Pancreas (tissue), 10 donors: ENCODE measurements around the gene CES2. TPM values are rescaled to one million over a fixed set of nuclear protein-coding genes. Genes with fewer than 3 reads are reported as not detected.

Experiments used
- ATAC-seq, 4 donors: fragments of 200-7000 bp; cut with Tn5 transposase; one replicate each; pipeline versions ENCODE4 v1.8.0 to v1.9.1; 2020; ENCODE audit warnings: mild to moderate bottlenecking in 4 of 4, moderate library complexity in 4 of 4
- DNase-seq, 6 donors: peaks; one replicate each; pipeline ENCODE4 v3.0.0-alpha.2; 2020
- FAIRE-seq: peaks from 2 replicates; lab custom pipeline; 2012; peaks lifted over from hg19 to GRCh38; lab: Jason Lieb, UNC
- H3K27ac ChIP-seq, 4 donors: fragments of 200-600 bp; sonication (generic); 1 replicate in 3 of 4; 2 replicates in 1 of 4; pipeline versions ENCODE4 v1.5.0 to v1.8.0; 2020
- H3K27me3 ChIP-seq, 4 donors: fragments of 200-600 bp; one replicate each; pipeline ENCODE4 v1.8.0; 2021
- H3K36me3 ChIP-seq, 3 donors: fragments of 200-600 bp; sonication (generic) in 1 of 3; one replicate each; pipeline versions ENCODE4 v1.5.0 to v1.8.0; 2020 to 2021
- H3K4me1 ChIP-seq, 3 donors: fragments of 200-600 bp; one replicate each; pipeline ENCODE4 v1.8.0; 2021
- H3K4me3 ChIP-seq, 4 donors: fragments of 200-600 bp; sonication (generic) in 2 of 4; one replicate each; pipeline versions ENCODE4 v1.5.0 to v1.8.0; 2020 to 2021
- H3K9me3 ChIP-seq, 4 donors: fragments of 200-600 bp; one replicate each; pipeline ENCODE4 v1.8.0; 2021
- WGBS, 2 donors: extraction: QIAGEN DNeasy Blood & Tissue Kit; methylation state at CpG; one replicate each; pipeline ENCODE4 v1.1.7; 2013; 5-methylcytosine and 5-hydroxymethylcytosine counted together
- intact Hi-C, 3 donors: fragments of 100-400 bp; cut with DNase I; formaldehyde crosslinking; loops; one replicate each; pipeline versions ENCODE4 v1.11.1 to v1.14.2; 2022
- polyA plus RNA-seq, 2 donors: library from polyadenylated mRNA; stranded (reverse); fragments of 200-250 nt; gene quantifications; one replicate each; pipeline ENCODE4 v1.2.3, GENCODE V29; 2013
- total RNA-seq, 6 donors: library from RNA; stranded (reverse); fragmentation: NEBNext Ultra II Directional in 4 of 6; extraction: Animal tissue kit (Norgen Biotek cat#: 25700) in 4 of 6; gene quantifications; one replicate each; pipeline versions ENCODE4 v1.2.1 to v1.2.4, GENCODE V29; 2021 to 2023
- TF ChIP-seq, protein P1 (sequence below), 4 donors: fragments of 200-600 bp; sonication (generic) in 3 of 4; IDR thresholded peaks; one replicate each; pipeline versions ENCODE4 v1.5.0 to v1.8.0; 2021; ENCODE audit warnings: antibody characterized with exemption in 4 of 4
- donor health status: healthy with polysubstance abuse.
- donor health status: DM: no; HTN: no; CAD: no; lungs with moderate emphysema.
- donor health status: DM: no; HTN: no; CAD: no.
- donor health status: control.
- donor health status: control.
- donor health status: Bipolar disorder and iron deficiency.
- donor health status: DM: yes; HTN: yes; CAD: no.
- donor health status: DM: no; HTN: no; CAD: no.
- donor health status: DM: no; HTN: no; CAD: no.
- donor health status: DM: yes; HTN: yes; CAD: no.

The CES2 gene
- total RNA-seq: 10 to 100 TPM; 14.3 to 23.1 (median 17.3) TPM
- 10 to 100 TPM; 14.9 to 18.6 TPM for polyA plus RNA-seq

- peak; percentile 73 to 90 (median 78) for DNase-seq
- Histone ChIP-seq H3K9me3 (no peaks in the 10 kb centered on the region), H3K27ac (peak within 1 kb of the TSS; percentile 59 to 85 (median 80)), H3K27me3 (no peaks in the 10 kb centered on the region), H3K36me3 (peaks cover 0 to 8% (median 3%) of the 10 kb centered on the region in 3 donors), H3K4me3 (peak within 1 kb of the TSS; percentile 94 to 99 (median 98)), H3K4me1 (peaks cover 4 to 20% (median 11%) of the 10 kb centered on the region in 3 donors)
- TF ChIP-seq, protein P1, sequence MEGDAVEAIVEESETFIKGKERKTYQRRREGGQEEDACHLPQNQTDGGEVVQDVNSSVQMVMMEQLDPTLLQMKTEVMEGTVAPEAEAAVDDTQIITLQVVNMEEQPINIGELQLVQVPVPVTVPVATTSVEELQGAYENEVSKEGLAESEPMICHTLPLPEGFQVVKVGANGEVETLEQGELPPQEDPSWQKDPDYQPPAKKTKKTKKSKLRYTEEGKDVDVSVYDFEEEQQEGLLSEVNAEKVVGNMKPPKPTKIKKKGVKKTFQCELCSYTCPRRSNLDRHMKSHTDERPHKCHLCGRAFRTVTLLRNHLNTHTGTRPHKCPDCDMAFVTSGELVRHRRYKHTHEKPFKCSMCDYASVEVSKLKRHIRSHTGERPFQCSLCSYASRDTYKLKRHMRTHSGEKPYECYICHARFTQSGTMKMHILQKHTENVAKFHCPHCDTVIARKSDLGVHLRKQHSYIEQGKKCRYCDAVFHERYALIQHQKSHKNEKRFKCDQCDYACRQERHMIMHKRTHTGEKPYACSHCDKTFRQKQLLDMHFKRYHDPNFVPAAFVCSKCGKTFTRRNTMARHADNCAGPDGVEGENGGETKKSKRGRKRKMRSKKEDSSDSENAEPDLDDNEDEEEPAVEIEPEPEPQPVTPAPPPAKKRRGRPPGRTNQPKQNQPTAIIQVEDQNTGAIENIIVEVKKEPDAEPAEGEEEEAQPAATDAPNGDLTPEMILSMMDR (IDR thresholded peaks at IDR 0.05): no peak
- 17 to 19% methylated on average over 44 of the region's 44 CpGs for WGBS, 2 donors
- peak; percentile 74 to 80 (median 77) for ATAC-seq
- no peak for FAIRE-seq
- intact Hi-C loops: no loop called here
These were observed at the start of gene CES2 for GRCh38 chr16:66935314-66936011. Gene CES2, plus strand, starts transcription at chr16:66935516. Its CDS starts 120 bp downstream, at chr16:66935636.

DNA sequence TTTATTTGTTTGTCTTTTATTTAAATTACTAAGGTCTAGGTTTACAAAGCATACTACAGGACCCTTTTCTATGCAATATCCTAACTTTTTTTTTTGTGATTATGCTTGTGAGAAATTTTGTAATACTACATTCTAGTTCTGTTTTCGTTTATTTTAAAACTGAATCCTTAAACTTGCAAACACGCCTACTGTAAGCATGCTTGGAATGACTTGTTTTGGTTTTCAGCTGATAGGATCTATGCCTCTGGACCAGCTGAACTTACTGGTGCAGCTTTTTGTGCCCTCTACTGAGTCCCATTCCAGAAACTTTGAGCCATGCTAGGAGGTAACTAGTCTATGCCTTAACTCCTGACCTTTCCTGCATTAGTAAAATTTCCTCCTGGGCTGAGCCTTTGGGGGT lies 49.0 kb upstream of the CES2 start:
- no peak overlapping the region for H3K27ac ChIP-seq
- H3K4me3 ChIP-seq: no peak overlapping the region
- no peak for FAIRE-seq

DNA sequence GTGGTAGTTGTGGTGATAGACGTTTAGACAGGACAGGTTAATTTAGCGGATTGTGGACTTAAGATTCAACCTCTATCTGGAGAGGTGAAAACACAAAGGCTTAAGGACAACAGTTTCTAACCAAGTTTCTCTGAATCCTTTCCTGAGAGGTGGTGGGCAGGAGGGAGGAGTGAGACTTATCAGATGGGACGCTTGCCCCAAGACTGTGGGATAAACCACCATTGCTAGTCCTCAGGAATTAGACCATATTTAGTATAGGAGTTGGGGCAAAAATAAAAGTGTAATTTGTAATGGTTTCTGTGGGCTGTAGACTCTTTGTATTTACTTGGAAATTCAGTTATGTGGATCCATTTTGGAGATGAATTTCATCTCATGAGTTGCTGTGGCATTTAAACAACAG lies 48.4 kb upstream of the CES2 start:
- intact Hi-C loops: no loop called here
- Histone ChIP-seq H3K36me3 (peaks cover 0 to 12% (median 11%) of the 10 kb centered on the region in 3 donors), H3K27me3 (no peaks in the 10 kb centered on the region), H3K4me1 (peaks cover 0 to 4% (median 0%) of the 10 kb centered on the region in 3 donors), H3K9me3 (no peaks in the 10 kb centered on the region), H3K27ac (no peak overlapping the region), H3K4me3 (no peak overlapping the region)
- FAIRE-seq (no peak), ATAC-seq (peak in 1 of 4 donors; percentile 35), DNase-seq (no peak)
- TF ChIP-seq, protein P1 (IDR thresholded peaks at IDR 0.05): no peak
- 71 to 79% methylated on average over 3 of the region's 3 CpGs for WGBS, 2 donors

More for the DNA sequence above, 49.0 kb upstream of the CES2 start:
- intact Hi-C loops: no loop called here
- no peak for DNase-seq
- 70 to 78% methylated on average over 2 of the region's 2 CpGs for WGBS, 2 donors
- Histone ChIP-seq H3K36me3 (peaks cover 0 to 12% (median 11%) of the 10 kb centered on the region in 3 donors), H3K9me3 (no peaks in the 10 kb centered on the region), H3K4me1 (peaks cover 0 to 7% (median 3%) of the 10 kb centered on the region in 3 donors), H3K27me3 (no peaks in the 10 kb centered on the region)
- no peak for ATAC-seq
- TF ChIP-seq, protein P1 (IDR thresholded peaks at IDR 0.05): no peak

GRCh38 chr16:66888647-66889615 lies 46.4 kb upstream of the CES2 start:
- no peak overlapping the region for H3K27ac ChIP-seq
- H3K9me3 ChIP-seq: no peaks in the 10 kb centered on the region
- TF ChIP-seq, protein P1 (IDR thresholded peaks at IDR 0.05): no peak
- intact Hi-C loops: no loop called here
- FAIRE-seq (no peak), DNase-seq (no peak), ATAC-seq (no peak)
- WGBS, 2 donors: 93% methylated on average over 6 of the region's 6 CpGs
- no peak overlapping the region for H3K4me3 ChIP-seq
- no peaks in the 10 kb centered on the region for H3K27me3 ChIP-seq
- no peaks in the 10 kb centered on the region for H3K4me1 ChIP-seq
- H3K36me3 ChIP-seq: peaks cover 0 to 12% (median 11%) of the 10 kb centered on the region in 3 donors
